Motor neuron (in vitro differentiated cells): ENCODE results near the gene FTO. TPM values are rescaled to one million over a fixed set of nuclear protein-coding genes. Genes with fewer than 3 reads are reported as not detected.

ENCODE experiments used
- ATAC-seq, 8 experiments: fragments of 200-7000 bp; cut with Tn5 transposase; replicated peaks in 6 of 8; 2 replicates each; pipeline ENCODE4 v1.8.0; 2021; ENCODE audit warnings: mild to moderate bottlenecking in 8 of 8, moderate library complexity in 8 of 8
- H3K27ac ChIP-seq, 2 donors: fragments of 250-450 bp; sonication (Bioruptor Pico); 2 replicates each; pipeline ENCODE4 v1.9.0; 2021; ENCODE audit warnings: antibody characterized with exemption in 2 of 2, mild to moderate bottlenecking in 2 of 2, moderate library complexity in 1 of 2
- H3K4me1 ChIP-seq, 2 donors: fragments of 250-450 bp; sonication (Bioruptor Pico); replicated peaks in 1 of 2; 2 replicates each; pipeline ENCODE4 v1.6.1; 2021; ENCODE audit warnings: antibody characterized with exemption in 2 of 2, mild to moderate bottlenecking in 2 of 2, moderate library complexity in 1 of 2
- H3K4me3 ChIP-seq, 5 donors: fragments of 250-450 bp; sonication (Bioruptor Pico); 2 replicates each; pipeline ENCODE4 v1.9.0; 2021; ENCODE audit warnings: antibody characterized with exemption in 5 of 5, mild to moderate bottlenecking in 5 of 5, moderate library complexity in 4 of 5
- WGBS, 10 experiments: fragments of 450-650 bp; shearing (Covaris generic); methylation state at CpG; one replicate each; pipeline ENCODE4 v1.0.0; 2022; 5-methylcytosine and 5-hydroxymethylcytosine counted together
- in situ Hi-C, 9 experiments: fragments of 400-800 bp; cut with MboI; loops; one replicate each; pipeline ENCODE4 v1.15.0; 2021; ENCODE audit warnings: low sequenced_read_pairs in 9 of 9, low pct_unique_long_range_greater_than_20kb in 2 of 9; ENCODE audit not compliant: unreplicated experiment in 9 of 9
- total RNA-seq, 8 experiments: library from RNA; unstranded; fragments of 300-600 nt; gene quantifications; 2 replicates each; pipeline versions ENCODE4 v1.2.3 to v1.2.4, GENCODE V29; 2022

FTO gene
- total RNA-seq, 8 experiments from 2014 or later, result 73.8 to 143 (median 112) TPM

DNA sequence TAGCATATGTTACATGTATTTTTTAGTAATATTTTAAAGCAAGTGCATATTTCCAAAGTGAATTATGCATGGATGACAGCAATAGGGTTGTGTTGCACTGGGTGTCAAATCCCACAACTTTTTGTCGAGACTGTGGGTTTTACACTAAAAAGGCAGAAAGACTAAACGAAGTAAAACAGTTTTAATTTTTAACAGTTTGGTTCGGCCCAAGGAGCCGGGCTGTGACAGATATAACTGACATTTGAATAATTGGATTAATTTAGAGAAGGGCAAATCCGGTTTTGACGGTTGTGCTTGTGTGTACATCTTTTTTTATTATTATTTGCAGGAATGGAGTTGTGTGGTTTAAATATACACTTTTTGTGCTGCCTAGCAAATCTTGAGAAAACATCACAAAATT, 263.6 kb downstream of the FTO start:
- no peak overlapping the region for H3K4me3 ChIP-seq
- WGBS, 10 experiments, result 13 to 99% (median 93%) methylated on average over 2 to 6 of the region's 6 CpGs
- no peak overlapping the region for H3K27ac ChIP-seq
- in situ Hi-C loops, result no loop called here
- ATAC-seq, result no peak
- H3K4me1 ChIP-seq, result peaks cover 3 to 4% of the 10 kb centered on the region in 2 donors

DNA sequence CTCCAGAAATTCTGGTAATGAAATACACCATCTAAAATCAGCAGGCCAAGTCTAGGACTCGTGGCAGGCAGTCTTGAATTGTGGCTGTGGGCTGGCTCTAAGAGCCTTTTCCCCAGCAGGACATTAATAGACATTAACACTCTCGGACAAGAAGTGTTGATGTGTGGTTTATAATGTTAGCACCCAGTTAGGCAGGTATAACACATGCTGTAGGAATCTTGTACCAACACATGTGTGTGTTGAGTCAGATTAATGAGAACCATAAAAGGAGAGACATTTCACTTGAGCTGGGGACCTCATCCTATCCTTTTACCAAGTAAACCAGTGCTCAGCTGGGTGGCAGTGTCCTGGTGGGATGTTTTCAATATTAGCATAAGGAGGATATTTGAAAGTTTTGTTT, 264.5 kb downstream of the FTO start:
- in situ Hi-C loops, result no loop called here
- peak in 3 of 8 experiments; percentile 27 to 70 (median 66) for ATAC-seq
- WGBS, 10 experiments, result 0 to 73% (median 55%) methylated on average over 1 to 2 of the region's 2 CpGs; no CpG with 5 or more reads in 4 of the 10 experiments
- Histone ChIP-seq H3K4me3 (no peak overlapping the region), H3K4me1 (peaks cover 3 to 4% of the 10 kb centered on the region in 2 donors), H3K27ac (no peak overlapping the region)

DNA sequence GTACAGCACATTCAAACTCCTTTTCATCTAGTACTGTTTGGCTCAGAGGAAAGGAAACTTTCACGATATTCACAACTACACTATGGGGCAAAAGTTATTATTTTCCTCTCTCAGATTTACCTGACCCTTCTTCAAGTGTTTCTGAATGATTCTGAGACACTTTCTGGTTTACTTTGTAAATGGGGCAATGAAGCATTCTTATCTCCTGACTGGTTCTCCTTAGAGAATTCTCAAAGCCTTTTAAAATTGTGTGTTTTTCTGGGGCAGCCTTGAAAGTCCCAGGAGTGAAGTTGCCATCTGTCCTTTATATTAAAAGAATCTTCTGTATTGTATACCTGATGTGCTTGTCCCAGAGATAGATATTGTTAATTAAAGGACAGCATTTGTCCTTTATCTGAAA, 264.9 kb downstream of the FTO start:
- no peak for ATAC-seq
- no peak overlapping the region for H3K27ac ChIP-seq
- 25 to 100% (median 56%) methylated on average over 1 of the region's 1 CpG; no CpG with 5 or more reads in 4 of the 10 experiments for WGBS, 10 experiments
- in situ Hi-C loops, result no loop called here
- no peak overlapping the region for H3K4me3 ChIP-seq
- peaks cover 3 to 4% of the 10 kb centered on the region in 2 donors for H3K4me1 ChIP-seq

DNA sequence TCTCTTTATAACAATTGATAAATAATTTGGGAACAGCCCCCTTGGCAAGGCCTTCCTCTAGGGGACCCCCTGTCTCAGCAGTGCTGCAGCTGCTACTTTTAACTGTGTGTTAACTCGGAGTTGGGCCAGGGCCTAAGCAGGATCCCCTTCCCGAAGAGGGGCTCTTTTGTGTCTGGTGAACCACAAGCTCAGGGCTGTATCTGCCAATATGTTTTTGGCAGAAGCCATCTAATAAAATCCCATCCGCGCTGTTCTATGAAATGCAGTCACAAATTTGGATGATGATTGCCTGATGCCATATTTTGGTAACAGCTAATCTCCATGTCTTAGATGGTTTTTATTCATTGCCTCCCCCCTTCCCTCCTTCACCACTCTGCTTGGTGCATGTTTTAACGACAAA, 267.7 kb downstream of the FTO start:
- no peak overlapping the region for H3K27ac ChIP-seq
- in situ Hi-C loops, result no loop called here
- no peak overlapping the region for H3K4me3 ChIP-seq
- H3K4me1 ChIP-seq, result peaks cover 3 to 4% of the 10 kb centered on the region in 2 donors
- 50 to 97% (median 89%) methylated on average over 1 to 5 of the region's 5 CpGs; no CpG with 5 or more reads in 2 of the 10 experiments for WGBS, 10 experiments
- no peak for ATAC-seq

DNA sequence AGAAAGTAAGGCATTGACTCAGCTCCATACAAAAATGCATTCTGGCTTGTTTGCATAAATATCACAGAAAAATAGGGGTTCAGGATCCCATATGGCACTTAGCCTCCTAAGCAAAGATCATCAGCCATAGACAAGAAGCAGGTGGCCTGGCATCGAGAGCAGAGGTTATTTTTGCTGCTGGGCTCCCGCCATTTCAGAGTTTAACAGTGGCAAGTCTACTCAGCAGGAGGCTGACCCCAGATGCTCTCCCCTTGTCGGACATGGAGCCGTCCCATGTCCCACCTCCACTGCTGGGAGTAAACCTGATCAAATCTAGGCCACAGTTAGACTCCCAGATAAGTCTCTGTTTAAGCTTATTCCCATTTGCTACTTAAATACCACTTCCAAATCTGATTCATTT, 269.1 kb downstream of the FTO start:
- H3K4me3 ChIP-seq, result no peak overlapping the region
- in situ Hi-C loops, result no loop called here
- 81 to 100% (median 100%) methylated on average over 1 to 4 of the region's 4 CpGs; no CpG with 5 or more reads in 3 of the 10 experiments for WGBS, 10 experiments
- no peak overlapping the region for H3K27ac ChIP-seq
- no peak for ATAC-seq
- peaks cover 0 to 2% of the 10 kb centered on the region in 2 donors for H3K4me1 ChIP-seq

DNA sequence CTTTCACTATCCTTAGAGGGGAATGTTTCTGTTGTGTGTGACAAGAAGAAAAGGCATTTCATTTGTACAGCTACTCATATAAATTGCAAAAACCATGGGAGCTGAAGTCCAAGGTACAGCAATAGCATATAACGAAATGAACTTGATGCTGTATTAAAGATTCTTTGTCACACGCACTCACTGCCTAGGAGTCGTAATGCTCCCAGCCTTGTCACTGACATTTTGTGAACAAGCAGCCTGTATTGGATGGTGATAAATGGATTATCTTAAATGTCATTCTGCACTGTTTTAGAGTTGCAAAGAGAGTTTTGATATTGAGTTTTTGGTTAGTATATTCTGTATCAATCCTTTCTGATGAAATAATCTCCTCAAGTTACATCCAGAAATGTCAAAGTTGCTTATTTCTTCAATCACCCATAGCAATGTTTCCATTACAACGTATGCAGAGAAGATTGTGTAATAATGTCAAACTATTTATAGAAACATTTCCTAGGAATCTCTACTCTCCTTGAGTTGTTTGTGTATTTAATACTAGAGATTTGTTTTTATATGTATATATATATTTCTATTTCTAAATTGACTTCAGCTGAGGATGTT, 270.6 kb downstream of the FTO start:
- Histone ChIP-seq H3K4me1 (peaks cover 0 to 2% of the 10 kb centered on the region in 2 donors), H3K27ac (no peak overlapping the region), H3K4me3 (no peak overlapping the region)
- in situ Hi-C loops, result no loop called here
- ATAC-seq, result peak in 1 of 8 experiments; percentile 49
- WGBS, 10 experiments, result 0 to 100% (median 80%) methylated on average over 1 to 4 of the region's 4 CpGs

DNA sequence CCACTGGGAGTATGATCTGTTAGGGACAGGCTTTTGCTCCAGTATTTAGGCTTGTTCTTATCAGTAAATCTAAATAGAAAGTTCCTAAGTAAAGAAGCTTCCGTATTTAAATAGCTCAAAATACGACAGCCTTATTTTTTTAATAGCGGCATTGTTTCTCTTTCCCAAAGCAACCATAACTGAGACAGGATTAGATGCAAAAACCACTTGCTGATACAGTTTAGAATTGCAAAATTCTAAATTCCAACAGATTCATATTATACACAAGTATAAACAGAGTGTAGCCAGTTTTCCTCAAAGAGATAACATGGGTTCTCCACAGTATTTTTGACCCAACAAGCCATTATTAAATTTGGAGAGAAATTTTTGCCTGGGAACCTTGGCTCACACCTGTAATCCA, 276.7 kb downstream of the FTO start:
- H3K4me1 ChIP-seq, result no peaks in the 10 kb centered on the region
- no peak overlapping the region for H3K4me3 ChIP-seq
- no peak for ATAC-seq
- WGBS, 10 experiments, result 89 to 100% (median 100%) methylated on average over 2 to 3 of the region's 3 CpGs; no CpG with 5 or more reads in 3 of the 10 experiments
- in situ Hi-C loops, result no loop called here
- no peak overlapping the region for H3K27ac ChIP-seq

DNA sequence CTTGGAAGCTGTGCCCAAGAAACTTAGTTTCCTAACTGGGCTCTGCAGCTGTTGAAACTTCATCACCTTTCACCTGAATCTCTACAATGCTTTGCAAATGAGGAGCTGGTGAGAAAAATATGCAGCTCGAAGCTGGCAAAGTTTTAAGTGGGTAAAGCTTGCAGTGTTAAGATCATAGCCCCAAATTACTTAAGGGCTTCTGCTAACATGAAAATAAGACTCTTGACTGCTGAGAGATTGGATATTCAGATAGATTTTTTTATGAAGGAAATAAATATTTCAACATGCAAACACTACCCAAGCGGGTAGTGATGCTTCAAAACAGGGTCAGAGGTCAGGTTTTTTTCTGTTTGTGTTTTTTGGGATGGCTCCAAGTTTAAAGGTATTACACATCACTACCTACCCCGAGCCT, 278.7 kb downstream of the FTO start:
- Histone ChIP-seq H3K27ac (no peak overlapping the region), H3K4me3 (no peak overlapping the region), H3K4me1 (no peaks in the 10 kb centered on the region)
- no peak for ATAC-seq
- in situ Hi-C loops, result no loop called here
- 61 to 95% (median 83%) methylated on average over 1 to 3 of the region's 3 CpGs; no CpG with 5 or more reads in 1 of the 10 experiments for WGBS, 10 experiments

DNA sequence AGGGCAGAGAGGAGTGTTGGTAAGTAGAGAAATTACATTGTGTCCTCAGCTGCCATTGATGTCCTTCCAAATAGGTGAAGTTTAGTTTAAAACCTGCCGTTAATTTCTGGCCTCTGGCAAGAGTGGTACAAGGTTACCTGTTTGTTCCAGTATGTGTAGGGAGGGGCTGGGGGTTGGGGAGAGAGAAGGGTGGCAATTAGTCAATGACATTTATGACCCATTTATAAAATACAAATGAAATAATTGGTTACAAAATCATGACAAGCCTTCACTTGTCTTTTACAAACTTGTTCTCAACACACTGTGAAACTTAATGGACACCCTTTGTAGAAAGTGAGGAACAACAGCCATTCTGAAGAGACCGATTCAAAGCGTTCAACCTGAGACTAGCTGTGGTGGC, 281.0 kb downstream of the FTO start:
- no peak for ATAC-seq
- no peaks in the 10 kb centered on the region for H3K4me1 ChIP-seq
- WGBS, 10 experiments, result 83 to 100% (median 95%) methylated on average over 1 to 3 of the region's 3 CpGs; no CpG with 5 or more reads in 3 of the 10 experiments
- no peak overlapping the region for H3K27ac ChIP-seq
- no peak overlapping the region for H3K4me3 ChIP-seq
- in situ Hi-C loops, result no loop called here

DNA sequence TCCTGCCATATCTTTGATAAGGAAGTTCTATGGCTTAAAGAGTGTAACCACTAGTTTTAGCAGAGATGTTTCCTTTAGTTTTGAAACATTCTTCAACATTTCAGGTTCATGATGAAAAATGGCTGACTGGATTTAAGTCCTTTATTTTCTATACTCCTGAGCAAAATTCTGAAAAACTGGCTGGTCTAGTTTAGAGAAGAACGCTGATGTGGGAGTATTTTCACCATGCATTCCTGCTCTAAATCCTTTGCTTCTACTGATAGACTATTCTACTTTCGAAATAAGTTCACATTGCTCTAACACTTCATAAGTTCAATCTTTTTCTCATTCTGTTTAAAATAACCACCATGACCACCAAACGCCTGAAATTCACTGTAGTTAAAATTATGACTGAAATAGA, 281.9 kb downstream of the FTO start:
- ATAC-seq, result no peak
- 51 to 95% (median 86%) methylated on average over 1 to 3 of the region's 3 CpGs; no CpG with 5 or more reads in 1 of the 10 experiments for WGBS, 10 experiments
- no peak overlapping the region for H3K27ac ChIP-seq

DNA sequence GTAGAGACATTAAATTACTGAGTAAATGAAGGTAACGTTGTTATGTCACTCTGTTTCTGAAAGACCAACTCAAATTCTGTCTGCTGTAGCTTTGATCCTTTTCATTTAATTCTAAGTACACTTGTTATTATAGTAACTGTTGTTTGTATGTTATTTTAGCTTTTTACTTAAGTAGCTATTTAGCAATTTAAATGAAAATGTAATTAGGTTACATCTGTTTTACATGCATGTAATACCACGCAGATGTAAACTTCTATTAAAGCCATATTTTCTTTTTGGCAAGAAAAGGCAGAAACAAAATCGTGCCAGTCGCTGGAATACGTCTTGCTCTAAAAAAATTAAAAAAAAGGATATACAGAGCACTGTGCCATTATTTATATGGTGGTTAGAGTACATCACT, 282.8 kb downstream of the FTO start:
- Histone ChIP-seq H3K4me1 (peaks cover 9 to 13% of the 10 kb centered on the region in 2 donors), H3K27ac (no peak overlapping the region), H3K4me3 (no peak overlapping the region)
- 0 to 100% (median 90%) methylated on average over 1 to 5 of the region's 5 CpGs for WGBS, 10 experiments
- in situ Hi-C loops, result no loop called here
- peak in 1 of 8 experiments; percentile 57 for ATAC-seq

More for the DNA sequence above, 281.9 kb downstream of the FTO start:
- peaks cover 0 to 4% of the 10 kb centered on the region in 2 donors for H3K4me1 ChIP-seq
- H3K4me3 ChIP-seq, result no peak overlapping the region
- in situ Hi-C loops, result no loop called here

DNA sequence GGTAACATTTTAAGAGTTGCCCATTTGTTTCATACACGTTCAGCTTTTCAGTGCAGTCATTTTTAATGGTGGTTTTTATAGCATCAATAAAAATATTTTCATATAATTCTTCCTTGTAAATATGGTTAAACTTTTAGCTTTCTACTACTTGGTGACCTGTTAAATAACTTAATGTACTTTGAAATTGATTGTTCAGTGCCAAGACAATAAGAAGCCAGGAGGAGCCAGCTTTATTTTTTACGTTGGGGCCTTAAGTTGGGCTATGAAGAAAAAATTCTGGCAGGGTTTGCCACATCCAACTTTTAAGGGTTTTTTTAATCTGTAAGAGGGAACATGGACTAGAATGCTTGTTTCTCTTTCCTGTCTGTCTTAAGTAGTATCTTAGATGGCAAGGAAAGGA, 284.2 kb downstream of the FTO start:
- 79 to 100% (median 88%) methylated on average over 2 of the region's 2 CpGs for WGBS, 10 experiments
- in situ Hi-C loops, result no loop called here
- ATAC-seq, result no peak
- H3K4me3 ChIP-seq, result no peak overlapping the region
- peaks cover 17 to 18% of the 10 kb centered on the region in 2 donors for H3K4me1 ChIP-seq
- H3K27ac ChIP-seq, result no peak overlapping the region

DNA sequence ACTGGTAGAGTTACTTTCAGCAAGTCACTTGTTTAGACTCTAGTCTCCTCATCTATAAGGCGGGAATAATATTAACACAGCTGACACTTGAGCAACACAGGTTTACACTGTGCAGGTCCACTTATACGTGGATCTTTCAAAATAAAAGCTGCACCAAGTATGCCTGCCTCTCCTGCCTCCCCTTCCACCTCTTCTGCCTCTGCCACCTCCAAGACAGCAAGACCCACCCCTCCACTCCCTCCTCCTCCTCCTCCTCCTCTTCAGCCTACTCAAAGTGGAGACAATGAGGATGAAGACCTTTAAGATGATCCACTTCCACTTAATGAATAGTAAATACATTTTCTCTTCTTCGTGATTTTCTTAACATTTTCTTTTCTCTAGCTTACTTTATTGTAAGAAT, 285.6 kb downstream of the FTO start:
- WGBS, 10 experiments, result 86 to 100% (median 100%) methylated on average over 1 to 2 of the region's 3 CpGs; no CpG with 5 or more reads in 2 of the 10 experiments
- in situ Hi-C loops, result no loop called here
- H3K27ac ChIP-seq, result no peak overlapping the region
- peaks cover 17 to 18% of the 10 kb centered on the region in 2 donors for H3K4me1 ChIP-seq
- no peak overlapping the region for H3K4me3 ChIP-seq
- ATAC-seq, result no peak
